ENCODE measurements around the gene ASTL. TPM values are rescaled to one million over a fixed set of nuclear protein-coding genes. Genes with fewer than 3 reads are reported as not detected.
"Not testable (repeated sequence)": the region's sequence is repeated elsewhere in the genome, so short reads cannot be mapped to it uniquely, and the experiment has no call there.

The ASTL gene
- total RNA-seq, 1 experiment from 2014 or later, result not detected

- Histone ChIP-seq H3K36me3 (no peaks in the 10 kb centered on the region), H3K27ac (no peak overlapping the region), H3K27me3 (no peaks in the 10 kb centered on the region), H3K9me3 (replicated peaks) (no peaks in the 10 kb centered on the region; the same call in 1 of the 2 replicates), H3K4me1 (no peaks in the 10 kb centered on the region), H3K4me3 (no peak overlapping the region)
- DNase-seq, result peak in 1 of 2 experiments; percentile 3
Observed at GRCh38 chr2:96089356-96090195, 48.7 kb downstream of the ASTL start.

DNA sequence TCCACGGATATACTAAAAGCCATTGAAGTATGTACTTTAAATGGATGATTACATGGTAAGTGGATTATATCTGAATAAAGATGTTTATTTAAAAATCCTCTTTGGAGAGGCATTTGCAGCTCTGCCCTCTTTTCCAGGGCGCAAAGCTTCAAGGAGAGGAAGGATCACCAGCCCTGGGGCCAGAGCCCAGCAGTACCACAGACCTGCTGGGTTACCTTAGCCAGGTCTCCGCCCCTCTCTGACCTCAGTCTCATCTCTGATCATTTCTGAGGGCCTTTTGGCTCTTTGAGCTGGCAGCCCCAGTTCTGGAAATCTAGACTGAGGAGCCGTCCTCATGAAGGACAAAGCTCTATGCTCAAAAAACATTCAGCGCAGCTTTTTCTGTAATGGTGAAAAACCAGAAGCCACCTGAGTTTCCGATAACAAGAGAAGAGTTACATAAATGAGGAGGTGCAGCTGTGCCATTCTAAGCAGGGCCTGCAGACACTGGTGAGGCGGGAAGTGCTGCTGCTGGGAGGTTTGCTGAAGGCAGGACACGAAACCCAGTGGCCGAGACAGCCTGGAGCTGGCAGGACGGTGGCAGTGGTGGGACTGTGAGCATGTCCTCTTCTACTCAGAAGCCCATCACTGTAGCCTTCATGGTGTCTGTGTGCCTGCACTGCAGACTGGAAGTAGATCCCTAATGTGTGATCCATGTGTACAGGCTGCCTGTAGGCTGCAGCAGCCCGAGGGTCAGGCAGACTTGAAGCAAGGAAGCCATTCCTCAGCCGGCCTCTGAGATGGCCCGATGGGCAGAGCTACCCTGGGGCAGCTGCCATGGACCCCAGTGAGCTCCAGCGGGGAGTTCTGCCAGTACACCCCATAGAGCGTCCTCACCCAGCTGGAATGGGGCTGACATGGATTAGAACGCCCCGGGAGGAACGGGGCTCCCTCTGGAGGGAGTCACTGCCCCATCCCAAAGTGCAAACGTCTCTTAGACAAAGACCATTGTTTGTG lies 49.7 kb downstream of the ASTL start:
- Histone ChIP-seq H3K27me3 (no peaks in the 10 kb centered on the region), H3K36me3 (no peaks in the 10 kb centered on the region), H3K9me3 (replicated peaks) (no peaks in the 10 kb centered on the region; the same call in 1 of the 2 replicates), H3K4me1 (no peaks in the 10 kb centered on the region), H3K4me3 (no peak overlapping the region), H3K27ac (no peak overlapping the region)
- peak in 1 of 2 experiments; percentile 1 for DNase-seq

DNA sequence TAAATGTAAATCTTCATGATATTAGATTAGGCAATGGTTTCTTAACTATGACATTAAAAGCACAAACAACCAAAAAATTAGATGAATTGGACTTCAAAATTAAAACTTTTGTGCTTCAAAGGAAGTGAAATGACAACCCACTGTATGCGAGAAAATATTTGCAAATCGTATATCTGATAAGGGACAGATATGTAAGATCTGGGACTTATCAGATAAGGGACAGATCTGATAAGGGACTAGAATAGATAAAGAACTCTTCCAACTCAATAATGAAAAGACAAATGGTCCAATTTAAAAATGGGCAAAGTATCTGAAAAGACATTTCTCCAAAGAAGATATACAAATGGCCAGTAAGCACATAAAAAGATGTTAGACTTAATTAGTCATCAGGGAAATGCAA lies 51.2 kb downstream of the ASTL start:
- Histone ChIP-seq H3K4me3 (no peak overlapping the region), H3K9me3 (replicated peaks) (no peaks in the 10 kb centered on the region; the same call in 1 of the 2 replicates), H3K27me3 (no peaks in the 10 kb centered on the region), H3K36me3 (no peaks in the 10 kb centered on the region), H3K4me1 (no peaks in the 10 kb centered on the region), H3K27ac (no peak overlapping the region)
- DNase-seq, result no peak

DNA sequence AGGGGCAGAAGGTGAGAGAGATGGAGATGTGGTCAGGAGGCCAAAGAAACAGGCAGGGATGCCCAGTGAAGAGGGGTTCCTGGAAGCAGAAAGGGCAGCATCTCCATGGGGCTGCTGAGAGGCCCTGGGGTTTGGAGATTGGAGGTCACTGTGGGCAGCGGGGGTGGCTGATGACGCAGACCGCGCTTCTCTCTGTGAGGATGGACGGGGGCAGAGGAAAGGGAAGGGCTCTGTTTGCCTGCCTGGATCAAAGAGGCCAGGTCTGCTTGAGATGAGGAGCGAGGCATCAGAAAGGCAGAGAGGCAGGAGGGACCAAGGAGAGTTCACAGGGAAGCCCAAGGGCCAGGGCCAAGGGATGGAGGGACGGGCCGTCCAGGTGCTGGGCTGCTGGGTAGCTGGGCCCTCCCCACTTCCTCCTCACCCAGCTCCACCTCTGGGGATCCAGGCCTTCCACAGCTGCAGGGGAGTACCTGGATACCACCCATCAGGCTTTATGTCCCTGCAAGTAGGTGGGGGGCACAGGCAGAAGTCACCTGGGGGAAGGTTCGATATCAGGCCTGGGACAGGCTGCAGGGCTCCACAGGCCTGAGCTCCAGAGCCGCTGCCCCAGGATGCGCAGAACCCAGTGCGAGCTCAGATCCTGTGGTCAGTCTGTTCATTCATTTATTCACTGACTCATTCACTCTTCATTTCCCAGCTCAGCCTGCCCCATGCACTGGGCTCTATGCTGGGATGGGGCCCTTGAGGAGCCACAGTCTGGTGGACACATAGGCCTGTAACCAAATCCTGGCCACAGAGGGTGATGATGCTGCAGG lies 52.6 kb downstream of the ASTL start:
- no peaks in the 10 kb centered on the region for H3K36me3 ChIP-seq
- peak in 1 of 2 experiments; percentile 1 for DNase-seq
- H3K9me3 ChIP-seq (replicated peaks), result peaks cover 4% of the 10 kb centered on the region; the same call in 1 of the 2 replicates
- no peak overlapping the region for H3K27ac ChIP-seq
- H3K4me1 ChIP-seq, result no peaks in the 10 kb centered on the region
- H3K4me3 ChIP-seq, result no peak overlapping the region
- no peaks in the 10 kb centered on the region for H3K27me3 ChIP-seq

GRCh38 chr2:96084858-96085518 lies 53.3 kb downstream of the ASTL start:
- H3K9me3 ChIP-seq (replicated peaks); H3K27ac ChIP-seq; DNase-seq: not testable (repeated sequence)

DNA sequence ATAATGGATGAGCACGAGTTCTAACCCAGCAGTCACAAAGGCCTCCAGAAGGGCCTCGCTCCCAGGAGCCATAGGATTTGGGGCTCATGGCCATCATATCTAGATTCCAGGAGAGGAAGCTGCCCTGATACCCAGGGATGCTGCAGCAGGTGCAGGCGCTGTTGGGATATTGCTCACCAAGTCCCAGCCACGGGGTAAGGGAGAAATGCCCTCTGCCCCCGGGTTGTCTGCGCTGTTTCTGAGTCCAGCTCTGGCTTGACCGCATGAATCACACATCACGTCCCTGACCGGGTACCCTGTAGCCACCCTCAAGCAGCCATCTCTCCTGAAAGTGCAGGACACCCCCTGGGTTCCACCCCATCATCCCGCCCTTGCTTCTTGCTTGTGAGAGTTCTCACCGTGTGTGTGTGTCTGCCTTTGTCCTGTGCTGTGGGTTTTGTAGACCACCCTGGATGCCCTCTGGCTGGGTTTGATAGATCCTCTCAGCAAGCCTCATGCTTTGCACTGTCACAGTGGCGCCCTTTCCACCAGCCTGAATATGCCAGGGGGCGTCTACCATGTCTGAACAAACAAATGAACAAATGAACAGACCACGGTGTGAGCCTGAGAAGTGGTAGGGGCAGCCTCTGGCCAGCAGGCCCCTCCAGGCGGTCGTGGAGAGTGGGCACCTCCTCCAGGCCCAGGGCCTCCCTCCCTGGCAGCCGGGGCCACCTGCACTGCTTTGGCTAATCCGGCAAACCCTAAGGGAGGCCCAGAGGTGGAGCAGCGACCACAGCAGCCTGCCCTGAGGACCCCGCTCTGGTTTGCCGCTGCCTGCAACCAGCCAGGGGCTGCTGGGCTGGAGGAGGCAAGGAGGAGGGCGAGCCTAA lies 54.1 kb downstream of the ASTL start:
- H3K4me3 ChIP-seq, result no peak overlapping the region
- peaks cover 8% of the 10 kb centered on the region; the same call in 1 of the 2 replicates for H3K9me3 ChIP-seq (replicated peaks)
- no peak overlapping the region for H3K27ac ChIP-seq
- H3K4me1 ChIP-seq, result no peaks in the 10 kb centered on the region
- no peaks in the 10 kb centered on the region for H3K27me3 ChIP-seq
- DNase-seq, result no peak
- H3K36me3 ChIP-seq, result no peaks in the 10 kb centered on the region

More at GRCh38 chr2:96084858-96085518, 53.3 kb downstream of the ASTL start:
- not testable (repeated sequence) for H3K4me1 ChIP-seq, H3K27me3 ChIP-seq, H3K36me3 ChIP-seq, H3K4me3 ChIP-seq

GRCh38 chr2:96083064-96083939 lies 55.0 kb downstream of the ASTL start:
- H3K27me3 ChIP-seq, result no peaks in the 10 kb centered on the region
- H3K9me3 ChIP-seq (replicated peaks), result peaks cover 8% of the 10 kb centered on the region; the same call in 1 of the 2 replicates
- H3K36me3 ChIP-seq, result no peaks in the 10 kb centered on the region
- no peak overlapping the region for H3K4me3 ChIP-seq
- H3K4me1 ChIP-seq, result no peaks in the 10 kb centered on the region
- H3K27ac ChIP-seq, result no peak overlapping the region
- no peak for DNase-seq

- DNase-seq, result no peak
- Histone ChIP-seq H3K4me1 (no peaks in the 10 kb centered on the region), H3K9me3 (replicated peaks) (peaks cover 8% of the 10 kb centered on the region; the same call in 1 of the 2 replicates), H3K36me3 (no peaks in the 10 kb centered on the region), H3K27ac (no peak overlapping the region), H3K4me3 (no peak overlapping the region), H3K27me3 (no peaks in the 10 kb centered on the region)
Observed at GRCh38 chr2:96082211-96083063, 55.9 kb downstream of the ASTL start.

GRCh38 chr2:96081042-96081441 lies 57.3 kb downstream of the ASTL start:
- Histone ChIP-seq H3K36me3 (no peaks in the 10 kb centered on the region), H3K27ac (no peak overlapping the region), H3K4me3 (no peak overlapping the region), H3K27me3 (no peaks in the 10 kb centered on the region), H3K9me3 (replicated peaks) (peaks cover 9% of the 10 kb centered on the region; the same call in 1 of the 2 replicates), H3K4me1 (no peaks in the 10 kb centered on the region)
- no peak for DNase-seq

- no peak overlapping the region for H3K27ac ChIP-seq
- no peak for DNase-seq
- no peaks in the 10 kb centered on the region for H3K27me3 ChIP-seq
- no peak overlapping the region for H3K4me3 ChIP-seq
- H3K4me1 ChIP-seq, result peaks cover 17% of the 10 kb centered on the region
- 0 out of 2 replicates have a peak, but pooled peaks cover 8% of the 10 kb centered on the region for H3K9me3 ChIP-seq (replicated peaks)
- no peaks in the 10 kb centered on the region for H3K36me3 ChIP-seq
Observed at GRCh38 chr2:96075199-96075771, 63.0 kb downstream of the ASTL start.

GRCh38 chr2:96074156-96074555 lies 64.1 kb downstream of the ASTL start:
- no peak for DNase-seq
- no peaks in the 10 kb centered on the region for H3K27me3 ChIP-seq
- 0 out of 2 replicates have a peak, but pooled peaks cover 8% of the 10 kb centered on the region for H3K9me3 ChIP-seq (replicated peaks)
- no peak overlapping the region for H3K4me3 ChIP-seq
- H3K27ac ChIP-seq, result no peak overlapping the region
- no peaks in the 10 kb centered on the region for H3K36me3 ChIP-seq
- H3K4me1 ChIP-seq, result peaks cover 17% of the 10 kb centered on the region
